ENCODE results near the gene ALAS1. TPM values are rescaled to one million over a fixed set of nuclear protein-coding genes. Genes with fewer than 3 reads are reported as not detected.
A peak's percentile ranks its signal among the peaks of the same experiment; 100 is the strongest.

The ALAS1 gene
- total RNA-seq, 1 donor from 2014 or later = 56.3 TPM

- no peak overlapping the region for H3K27ac Mint-ChIP-seq (ENCODE audit: unreplicated experiment)
- peaks cover 10% of the 10 kb centered on the region for H3K27me3 Mint-ChIP-seq (ENCODE audit: low read depth, unreplicated experiment)
- peaks cover 16% of the 10 kb centered on the region for H3K4me1 Mint-ChIP-seq (ENCODE audit: low read depth, unreplicated experiment)
- no peak overlapping the region for H2AFZ ChIP-seq (ENCODE audit: low read depth, low read length)
- H3K79me2 ChIP-seq (ENCODE audit: insufficient read depth, low read length) = peaks cover 20% of the 10 kb centered on the region
- peaks cover 10% of the 10 kb centered on the region for H3K4me1 ChIP-seq (ENCODE audit: insufficient read depth, low read length)
- H3K9me3 Mint-ChIP-seq (ENCODE audit: unreplicated experiment) = no peaks in the 10 kb centered on the region
- peaks cover 12% of the 10 kb centered on the region for H4K20me1 ChIP-seq (ENCODE audit: insufficient read depth, low read length)
- H3K27ac ChIP-seq (ENCODE audit: low read depth, low read length) = no peak overlapping the region
- H3K4me3 Mint-ChIP-seq (ENCODE audit: unreplicated experiment) = no peak overlapping the region
- peaks cover 7% of the 10 kb centered on the region for H3K36me3 ChIP-seq (ENCODE audit: insufficient read depth, low read length)
- no peak overlapping the region for H3K9ac ChIP-seq (ENCODE audit: low read length)
- H3K27me3 ChIP-seq (ENCODE audit: insufficient read depth, low read length) = no peaks in the 10 kb centered on the region
- DNase-seq (ENCODE audit: low read depth) = no peak
- TF ChIP-seq EZH2 (IDR thresholded peaks at IDR 0.05; ENCODE audit: insufficient read depth, low read length) (no peak), CTCF (IDR thresholded peaks at IDR 0.05; ENCODE audit: insufficient read depth, low read depth, low read length) (no peak)
- no peak overlapping the region for H3K4me2 ChIP-seq (ENCODE audit: low read length)
- H3K36me3 Mint-ChIP-seq (ENCODE audit: low read depth, unreplicated experiment) = peaks cover 8% of the 10 kb centered on the region
- FAIRE-seq = no peak
- no peaks in the 10 kb centered on the region for H3K9me3 ChIP-seq (ENCODE audit: insufficient read depth, low read depth, low read length)
- no peak overlapping the region for H3K4me3 ChIP-seq (ENCODE audit: insufficient read depth, low read depth, low read length)
These were observed 2.1 kb upstream of the ALAS1 start for GRCh38 chr3:52195823-52196331.

- Mint-ChIP-seq H3K9me3 (ENCODE audit: unreplicated experiment) (no peaks in the 10 kb centered on the region), H3K27ac (ENCODE audit: unreplicated experiment) (no peak overlapping the region), H3K27me3 (ENCODE audit: low read depth, unreplicated experiment) (peaks cover 9% of the 10 kb centered on the region), H3K36me3 (ENCODE audit: low read depth, unreplicated experiment) (peaks cover 8% of the 10 kb centered on the region), H3K4me1 (ENCODE audit: low read depth, unreplicated experiment) (peaks cover 17% of the 10 kb centered on the region), H3K4me3 (ENCODE audit: unreplicated experiment) (no peak overlapping the region)
- Histone ChIP-seq H3K9ac (ENCODE audit: low read length) (no peak overlapping the region), H3K27me3 (ENCODE audit: insufficient read depth, low read length) (no peaks in the 10 kb centered on the region), H4K20me1 (ENCODE audit: insufficient read depth, low read length) (peaks cover 12% of the 10 kb centered on the region), H3K9me3 (ENCODE audit: insufficient read depth, low read depth, low read length) (no peaks in the 10 kb centered on the region), H3K4me3 (ENCODE audit: insufficient read depth, low read depth, low read length) (no peak overlapping the region), H3K27ac (ENCODE audit: low read depth, low read length) (no peak overlapping the region), H3K4me2 (ENCODE audit: low read length) (no peak overlapping the region), H3K79me2 (ENCODE audit: insufficient read depth, low read length) (peaks cover 20% of the 10 kb centered on the region), H3K4me1 (ENCODE audit: insufficient read depth, low read length) (peaks cover 10% of the 10 kb centered on the region), H2AFZ (ENCODE audit: low read depth, low read length) (no peak overlapping the region), H3K36me3 (ENCODE audit: insufficient read depth, low read length) (peaks cover 13% of the 10 kb centered on the region)
- FAIRE-seq (no peak), DNase-seq (ENCODE audit: low read depth) (no peak)
- TF ChIP-seq CTCF (IDR thresholded peaks at IDR 0.05; ENCODE audit: insufficient read depth, low read depth, low read length) (no peak), EZH2 (IDR thresholded peaks at IDR 0.05; ENCODE audit: insufficient read depth, low read length) (no peak)
These were observed 983 bp upstream of the ALAS1 start for GRCh38 chr3:52196977-52197376.

- TF ChIP-seq CTCF (IDR thresholded peaks at IDR 0.05; ENCODE audit: insufficient read depth, low read depth, low read length) (no peak), EZH2 (IDR thresholded peaks at IDR 0.05; ENCODE audit: insufficient read depth, low read length) (no peak)
- DNase-seq (ENCODE audit: low read depth) = no peak
- peaks cover 9% of the 10 kb centered on the region for H3K36me3 Mint-ChIP-seq (ENCODE audit: low read depth, unreplicated experiment)
- Histone ChIP-seq H3K4me1 (ENCODE audit: insufficient read depth, low read length) (peaks cover 10% of the 10 kb centered on the region), H3K4me2 (ENCODE audit: low read length) (peak overlapping the region; percentile 98), H3K9ac (ENCODE audit: low read length) (peak overlapping the region; percentile 94), H3K27me3 (ENCODE audit: insufficient read depth, low read length) (no peaks in the 10 kb centered on the region), H4K20me1 (ENCODE audit: insufficient read depth, low read length) (peaks cover 16% of the 10 kb centered on the region), H2AFZ (ENCODE audit: low read depth, low read length) (peak overlapping the region; percentile 91), H3K79me2 (ENCODE audit: insufficient read depth, low read length) (peaks cover 20% of the 10 kb centered on the region), H3K4me3 (ENCODE audit: insufficient read depth, low read depth, low read length) (peak overlapping the region; percentile 91), H3K36me3 (ENCODE audit: insufficient read depth, low read length) (peaks cover 17% of the 10 kb centered on the region), H3K27ac (ENCODE audit: low read depth, low read length) (peak overlapping the region; percentile 40), H3K9me3 (ENCODE audit: insufficient read depth, low read depth, low read length) (no peaks in the 10 kb centered on the region)
- peak overlapping the region; percentile 69 for H3K27ac Mint-ChIP-seq (ENCODE audit: unreplicated experiment)
- peaks cover 17% of the 10 kb centered on the region for H3K4me1 Mint-ChIP-seq (ENCODE audit: low read depth, unreplicated experiment)
- peak overlapping the region; percentile 99 for H3K4me3 Mint-ChIP-seq (ENCODE audit: unreplicated experiment)
- H3K27me3 Mint-ChIP-seq (ENCODE audit: low read depth, unreplicated experiment) = peaks cover 9% of the 10 kb centered on the region
- H3K9me3 Mint-ChIP-seq (ENCODE audit: unreplicated experiment) = no peaks in the 10 kb centered on the region
- FAIRE-seq = no peak
These were observed 490 bp upstream of the ALAS1 start for GRCh38 chr3:52197499-52197841.
